HG02588 (cell line): Measurements from ENCODE around the gene NKD2.
"Not testable (repeated sequence)": the region's sequence is repeated elsewhere in the genome, so short reads cannot be mapped to it uniquely, and the experiment has no call there.

ENCODE experiments used
- ATAC-seq: cut with Tn5 transposase; IDR thresholded peaks from one replicate; pipeline ENCODE4 v1.9.1; 2021; ENCODE audit warnings: mild to moderate bottlenecking, moderate library complexity; ENCODE audit not compliant: unreplicated experiment

NKD2 gene

GRCh38 chr5:1008451-1009358 lies at the start of gene NKD2:
Gene NKD2, plus strand, starts transcription at chr5:1008802. Its CDS starts 256 bp downstream, at chr5:1009058.
- ATAC-seq = peak; percentile 37

GRCh38 chr5:959581-960531 lies 48.7 kb upstream of the NKD2 start:
- no peak for ATAC-seq

- ATAC-seq = no peak
Observed at GRCh38 chr5:960551-960950, 48.1 kb upstream of the NKD2 start.

GRCh38 chr5:961002-961710 lies 47.4 kb upstream of the NKD2 start:
- no peak for ATAC-seq

- no peak for ATAC-seq
Observed at GRCh38 chr5:961711-962240, 46.8 kb upstream of the NKD2 start.

GRCh38 chr5:962386-962785 lies 46.2 kb upstream of the NKD2 start:
- no peak for ATAC-seq

GRCh38 chr5:962801-963200 lies 45.8 kb upstream of the NKD2 start:
- no peak for ATAC-seq

GRCh38 chr5:963310-963672 lies 45.3 kb upstream of the NKD2 start:
- ATAC-seq = peak; percentile 32

GRCh38 chr5:963673-964531 lies 44.7 kb upstream of the NKD2 start:
- peak; percentile 87 for ATAC-seq

- ATAC-seq = no peak
Observed at GRCh38 chr5:964821-965220, 43.8 kb upstream of the NKD2 start.

GRCh38 chr5:965604-966344 lies 42.8 kb upstream of the NKD2 start:
- ATAC-seq = no peak

- ATAC-seq = no peak
Observed at GRCh38 chr5:966345-966710, 42.3 kb upstream of the NKD2 start.

- ATAC-seq = no peak
Observed at GRCh38 chr5:966941-967340, 41.7 kb upstream of the NKD2 start.

- ATAC-seq = no peak
Observed at GRCh38 chr5:968881-969280, 39.7 kb upstream of the NKD2 start.

- no peak for ATAC-seq
Observed at GRCh38 chr5:969408-969839, 39.2 kb upstream of the NKD2 start.

- not testable (repeated sequence) for ATAC-seq
Observed at GRCh38 chr5:972575-972974, 36.0 kb upstream of the NKD2 start.

GRCh38 chr5:976849-977751 lies 31.5 kb upstream of the NKD2 start:
- ATAC-seq = no peak

- ATAC-seq = no peak
Observed at GRCh38 chr5:978054-978453, 30.5 kb upstream of the NKD2 start.
